Osteocyte (in vitro differentiated cells): ENCODE results near the gene CIROP. TPM values are rescaled to one million over a fixed set of nuclear protein-coding genes. Genes with fewer than 3 reads are reported as not detected.

ENCODE experiments used
- DNase-seq: peaks from one replicate; pipeline ENCODE4 v3.0.0; 2021; ENCODE audit warnings: mixed read lengths; ENCODE audit not compliant: unreplicated experiment; ENCODE audit errors: extremely low spot score
- H3K27ac Mint-ChIP-seq: one replicate; pipeline ENCODE4 v1.8.0; 2021; ENCODE audit warnings: mild to moderate bottlenecking, mixed read lengths; ENCODE audit not compliant: unreplicated experiment
- H3K27me3 Mint-ChIP-seq: one replicate; pipeline ENCODE4 v1.8.0; 2021; ENCODE audit warnings: mixed read lengths; ENCODE audit not compliant: unreplicated experiment
- H3K36me3 Mint-ChIP-seq: one replicate; pipeline ENCODE4 v1.8.0; 2021; ENCODE audit warnings: mixed read lengths; ENCODE audit not compliant: unreplicated experiment
- H3K4me1 Mint-ChIP-seq: one replicate; pipeline ENCODE4 v1.8.0; 2021; ENCODE audit warnings: mixed read lengths; ENCODE audit not compliant: unreplicated experiment
- H3K4me3 Mint-ChIP-seq: one replicate; pipeline ENCODE4 v1.8.0; 2021; ENCODE audit warnings: mild to moderate bottlenecking, moderate library complexity, mixed read lengths; ENCODE audit not compliant: unreplicated experiment
- H3K9me3 Mint-ChIP-seq: one replicate; pipeline ENCODE4 v1.8.0; 2021; ENCODE audit warnings: mixed read lengths; ENCODE audit not compliant: unreplicated experiment
- CTCF ChIP-seq: fragments of 200-600 bp; sonication (generic); IDR thresholded peaks from 2 replicates; pipeline ENCODE4 v1.5.0; 2021; ENCODE audit warnings: antibody characterized with exemption, mild to moderate bottlenecking, moderate library complexity
- total RNA-seq: library from RNA; stranded (reverse); gene quantifications from 2 replicates; pipeline ENCODE4 v1.2.1, GENCODE V29; 2021

Gene CIROP
- total RNA-seq, 1 donor from 2014 or later, result not detected

DNA sequence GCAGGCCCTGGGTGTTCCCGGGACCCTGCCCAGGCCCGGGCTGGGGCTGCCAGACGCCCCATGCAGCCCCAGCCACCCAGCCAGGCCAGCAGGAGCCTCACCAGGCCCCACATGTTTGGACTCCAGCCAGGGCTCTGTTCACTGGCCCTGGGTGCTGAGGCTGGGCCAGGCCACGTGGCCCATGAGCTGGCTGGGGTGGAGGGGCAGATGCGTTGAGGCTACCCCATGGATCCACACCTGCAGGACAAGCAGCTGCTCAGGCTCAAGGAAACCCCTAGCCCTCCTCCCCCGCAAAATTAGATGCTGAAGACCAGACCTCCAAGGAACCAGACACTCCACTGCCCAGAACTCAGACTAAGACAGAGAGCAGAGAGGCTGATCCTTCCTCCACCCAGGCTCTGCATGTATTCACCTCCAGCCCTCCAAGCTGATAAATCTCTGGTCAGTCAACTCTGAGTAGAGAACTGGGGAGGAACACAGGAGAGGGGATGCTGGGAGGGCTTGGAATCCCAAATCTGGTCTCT, 49.1 kb downstream of the CIROP start:
- no peaks in the 10 kb centered on the region for H3K27me3 Mint-ChIP-seq
- peak overlapping the region; percentile 74 for H3K4me3 Mint-ChIP-seq
- no peaks in the 10 kb centered on the region for H3K9me3 Mint-ChIP-seq
- peak overlapping the region; percentile 71 for H3K27ac Mint-ChIP-seq
- DNase-seq, result no peak
- H3K4me1 Mint-ChIP-seq, result peaks cover 23% of the 10 kb centered on the region
- peaks cover 9% of the 10 kb centered on the region for H3K36me3 Mint-ChIP-seq
- TF ChIP-seq CTCF, result no peak

DNA sequence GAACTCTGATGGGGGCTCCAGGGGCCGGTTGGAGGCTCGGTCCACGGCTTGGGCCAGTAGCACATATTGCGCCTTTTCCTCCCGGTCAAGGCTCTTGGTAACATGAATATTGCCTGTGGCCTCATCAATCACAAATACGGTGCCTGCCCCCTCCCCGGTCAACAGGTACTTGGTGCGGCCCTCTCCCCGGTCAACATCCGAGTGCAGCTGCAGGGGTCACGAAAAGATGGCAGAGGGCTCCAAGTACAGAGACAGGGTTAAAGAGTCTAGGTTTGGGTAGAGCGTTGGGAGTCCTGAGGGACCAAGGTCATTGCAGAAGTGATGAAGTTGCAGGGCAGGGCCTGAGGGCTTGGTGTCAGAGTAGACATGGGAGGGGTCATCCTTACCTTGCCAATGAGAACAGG, 49.6 kb downstream of the CIROP start:
- Mint-ChIP-seq H3K9me3 (no peaks in the 10 kb centered on the region), H3K4me3 (no peak overlapping the region), H3K36me3 (peaks cover 9% of the 10 kb centered on the region), H3K27ac (no peak overlapping the region), H3K27me3 (no peaks in the 10 kb centered on the region), H3K4me1 (peaks cover 23% of the 10 kb centered on the region)
- DNase-seq, result no peak
- no peak for TF ChIP-seq CTCF

DNA sequence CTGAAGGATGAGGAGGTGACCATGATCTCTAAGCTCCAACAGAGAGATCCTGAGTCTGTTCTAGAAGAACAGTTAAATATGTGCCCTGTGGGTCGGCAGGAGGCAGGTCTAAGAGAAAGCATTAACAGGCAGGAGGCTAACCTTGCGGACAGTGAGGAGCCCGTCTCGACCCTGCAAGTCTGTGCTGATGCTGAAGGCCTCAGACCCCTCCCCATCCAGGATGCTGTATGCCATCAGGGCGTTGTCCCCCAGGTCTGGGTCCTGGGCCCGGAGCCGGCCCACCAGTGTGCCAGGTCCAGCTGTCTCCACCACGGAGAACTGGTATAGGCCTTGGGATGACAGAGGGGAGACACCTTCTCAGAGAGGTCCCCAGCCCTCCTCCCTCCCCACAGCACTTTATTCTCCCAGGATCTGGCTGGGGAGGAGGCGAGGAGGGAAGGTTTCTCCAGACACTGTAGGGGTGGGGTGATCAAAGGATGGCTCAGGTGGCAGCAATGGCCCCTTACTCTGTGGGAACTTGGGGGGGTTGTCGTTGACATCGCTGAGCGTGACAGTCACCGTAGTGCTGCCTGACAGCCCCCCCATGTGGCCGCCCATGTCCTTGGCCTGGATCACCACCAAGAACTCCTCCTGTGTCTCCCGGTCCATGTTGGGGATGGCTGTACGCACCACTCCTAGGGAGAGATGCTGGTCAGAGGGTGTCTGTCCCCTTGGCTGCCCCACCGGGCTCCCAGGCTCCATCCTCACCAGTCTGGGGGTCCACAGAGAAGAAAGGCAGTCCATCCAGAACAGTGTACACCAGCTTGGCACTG, 50.6 kb downstream of the CIROP start:
- no peak overlapping the region for H3K27ac Mint-ChIP-seq
- peak; percentile 33 for TF ChIP-seq CTCF
- peaks cover 3% of the 10 kb centered on the region for H3K36me3 Mint-ChIP-seq
- peaks cover 22% of the 10 kb centered on the region for H3K4me1 Mint-ChIP-seq
- DNase-seq, result no peak
- H3K27me3 Mint-ChIP-seq, result no peaks in the 10 kb centered on the region
- no peak overlapping the region for H3K4me3 Mint-ChIP-seq
- no peaks in the 10 kb centered on the region for H3K9me3 Mint-ChIP-seq

DNA sequence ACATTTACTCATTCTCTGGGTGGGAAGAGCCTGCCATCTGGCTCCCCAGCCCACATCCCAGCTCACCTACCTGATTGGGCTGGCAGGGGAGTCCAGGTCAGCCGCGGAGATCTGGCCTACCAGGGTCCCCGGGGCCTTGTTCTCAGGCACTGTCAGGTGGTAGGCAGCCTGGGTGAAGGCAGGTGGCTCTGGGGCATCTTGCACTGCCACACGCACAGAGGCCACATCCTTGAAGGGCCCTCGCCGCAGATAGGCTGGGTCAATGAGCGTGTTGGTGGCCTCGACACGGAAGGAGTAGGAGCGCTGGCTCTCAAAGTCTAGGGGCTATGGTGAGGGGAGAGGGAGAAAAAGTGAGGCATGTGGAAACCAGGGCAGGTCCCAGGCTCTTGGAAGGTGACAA, 51.4 kb downstream of the CIROP start:
- Mint-ChIP-seq H3K4me3 (no peak overlapping the region), H3K4me1 (peaks cover 20% of the 10 kb centered on the region), H3K9me3 (no peaks in the 10 kb centered on the region), H3K36me3 (peaks cover 2% of the 10 kb centered on the region), H3K27ac (no peak overlapping the region), H3K27me3 (no peaks in the 10 kb centered on the region)
- TF ChIP-seq CTCF, result no peak
- DNase-seq, result no peak

GRCh38 chr14:23052671-23053070, 52.1 kb downstream of the CIROP start:
- peaks cover 2% of the 10 kb centered on the region for H3K36me3 Mint-ChIP-seq
- no peak overlapping the region for H3K27ac Mint-ChIP-seq
- TF ChIP-seq CTCF, result no peak
- no peaks in the 10 kb centered on the region for H3K27me3 Mint-ChIP-seq
- H3K9me3 Mint-ChIP-seq, result no peaks in the 10 kb centered on the region
- H3K4me1 Mint-ChIP-seq, result peaks cover 16% of the 10 kb centered on the region
- no peak for DNase-seq
- H3K4me3 Mint-ChIP-seq, result no peak overlapping the region
